ENCODE measurements around the gene GDA.

The GDA gene

GRCh38 chr9:72299017-72299603 lies 149.9 kb downstream of the GDA start:
- Histone ChIP-seq H3K4me2 (ENCODE audit: low read length) (no peak overlapping the region), H3K27me3 (ENCODE audit: control insufficient read depth, low read length) (no peaks in the 10 kb centered on the region), H3K27ac (ENCODE audit: low read depth, low read length) (no peak overlapping the region), H3K79me2 (ENCODE audit: control insufficient read depth, low read length) (no peaks in the 10 kb centered on the region), H4K20me1 (ENCODE audit: control insufficient read depth, insufficient read depth, low read depth, low read length) (no peaks in the 10 kb centered on the region), H3K9me2 (replicated peaks; ENCODE audit: control insufficient read depth, low read length) (no peaks in the 10 kb centered on the region), H3K4me1 (ENCODE audit: control insufficient read depth, low read length) (no peaks in the 10 kb centered on the region), H3K4me3 (ENCODE audit: low read length) (no peak overlapping the region), H3F3A (ENCODE audit: control insufficient read depth, insufficient read depth) (no peaks in the 10 kb centered on the region), H3K9me3 (ENCODE audit: control insufficient read depth, insufficient read depth, low read length) (no peaks in the 10 kb centered on the region), H3K36me3 (ENCODE audit: control insufficient read depth, low read length) (no peaks in the 10 kb centered on the region)
- TF ChIP-seq, protein P1, sequence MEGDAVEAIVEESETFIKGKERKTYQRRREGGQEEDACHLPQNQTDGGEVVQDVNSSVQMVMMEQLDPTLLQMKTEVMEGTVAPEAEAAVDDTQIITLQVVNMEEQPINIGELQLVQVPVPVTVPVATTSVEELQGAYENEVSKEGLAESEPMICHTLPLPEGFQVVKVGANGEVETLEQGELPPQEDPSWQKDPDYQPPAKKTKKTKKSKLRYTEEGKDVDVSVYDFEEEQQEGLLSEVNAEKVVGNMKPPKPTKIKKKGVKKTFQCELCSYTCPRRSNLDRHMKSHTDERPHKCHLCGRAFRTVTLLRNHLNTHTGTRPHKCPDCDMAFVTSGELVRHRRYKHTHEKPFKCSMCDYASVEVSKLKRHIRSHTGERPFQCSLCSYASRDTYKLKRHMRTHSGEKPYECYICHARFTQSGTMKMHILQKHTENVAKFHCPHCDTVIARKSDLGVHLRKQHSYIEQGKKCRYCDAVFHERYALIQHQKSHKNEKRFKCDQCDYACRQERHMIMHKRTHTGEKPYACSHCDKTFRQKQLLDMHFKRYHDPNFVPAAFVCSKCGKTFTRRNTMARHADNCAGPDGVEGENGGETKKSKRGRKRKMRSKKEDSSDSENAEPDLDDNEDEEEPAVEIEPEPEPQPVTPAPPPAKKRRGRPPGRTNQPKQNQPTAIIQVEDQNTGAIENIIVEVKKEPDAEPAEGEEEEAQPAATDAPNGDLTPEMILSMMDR (IDR thresholded peaks at IDR 0.05; ENCODE audit: low read depth, low read length, poor library complexity, severe bottlenecking), result no peak
- no peak for TF ChIP-seq EZH2phosphoT487 (IDR thresholded peaks at IDR 0.05; ENCODE audit: borderline replicate concordance, low read length)

DNA sequence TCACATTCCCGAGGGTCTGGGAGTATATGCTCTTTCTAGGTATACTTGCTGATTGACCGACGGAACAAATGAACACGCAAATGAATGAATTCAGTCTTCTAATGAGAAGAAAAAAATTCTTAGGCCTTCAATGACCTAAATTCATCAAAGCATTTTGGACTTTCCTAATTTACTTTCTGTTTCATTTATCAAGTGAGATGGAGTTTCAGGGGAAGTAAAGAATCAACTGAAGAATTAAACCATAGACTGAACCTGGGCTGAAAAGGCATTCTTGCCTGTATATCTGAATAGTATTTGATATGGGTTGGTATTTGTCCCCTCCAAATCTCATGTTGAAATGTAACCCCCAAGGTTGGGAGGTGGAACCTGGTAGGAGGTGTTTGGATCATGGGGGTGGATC lies 151.6 kb downstream of the GDA start:
- Histone ChIP-seq H3K4me2 (ENCODE audit: low read length) (no peak overlapping the region), H3K27ac (ENCODE audit: low read depth, low read length) (no peak overlapping the region), H3F3A (ENCODE audit: control insufficient read depth, insufficient read depth) (no peaks in the 10 kb centered on the region), H3K36me3 (ENCODE audit: control insufficient read depth, low read length) (no peaks in the 10 kb centered on the region), H3K4me1 (ENCODE audit: control insufficient read depth, low read length) (peaks cover 10% of the 10 kb centered on the region), H3K4me3 (ENCODE audit: low read length) (no peak overlapping the region), H3K9me3 (ENCODE audit: control insufficient read depth, insufficient read depth, low read length) (no peaks in the 10 kb centered on the region), H3K27me3 (ENCODE audit: control insufficient read depth, low read length) (no peaks in the 10 kb centered on the region), H4K20me1 (ENCODE audit: control insufficient read depth, insufficient read depth, low read depth, low read length) (no peaks in the 10 kb centered on the region), H3K9me2 (replicated peaks; ENCODE audit: control insufficient read depth, low read length) (no peaks in the 10 kb centered on the region), H3K79me2 (ENCODE audit: control insufficient read depth, low read length) (no peaks in the 10 kb centered on the region)
- TF ChIP-seq, protein P1 (IDR thresholded peaks at IDR 0.05; ENCODE audit: low read depth, low read length, poor library complexity, severe bottlenecking), result no peak
- no peak for TF ChIP-seq EZH2phosphoT487 (IDR thresholded peaks at IDR 0.05; ENCODE audit: borderline replicate concordance, low read length)

Data from DOHH2 (cell line).